Activated CD4-positive, alpha-beta memory T cell treated with anti-CD3 and anti-CD28 coated beads for 36 hours (primary cell): ENCODE data around the gene AGBL4. TPM values are rescaled to one million over a fixed set of nuclear protein-coding genes. Genes with fewer than 3 reads are reported as not detected.

Experiments used
- CTCF ChIA-PET: fragments of 350-600 bp; sonication (Branson Sonifier 250); formaldehyde crosslinking; loops from one replicate; lab custom pipeline; 2021; ENCODE audit warnings: antibody characterized with exemption, inconsistent platforms; lab: Charles Lee
- POLR2A ChIA-PET: fragments of 350-600 bp; sonication (Branson Sonifier 250); formaldehyde crosslinking; loops from one replicate; lab custom pipeline; 2021; ENCODE audit warnings: antibody characterized with exemption; lab: Charles Lee
- DNase-seq: peaks from one replicate; pipeline ENCODE4 v3.0.0-alpha.2; 2020
- H3K27ac Mint-ChIP-seq: one replicate; pipeline ENCODE4 v1.8.0; 2021; ENCODE audit warnings: mixed read lengths
- H3K27me3 Mint-ChIP-seq: one replicate; pipeline ENCODE4 v1.8.0; 2021; ENCODE audit warnings: mixed read lengths
- H3K36me3 Mint-ChIP-seq: one replicate; pipeline ENCODE4 v1.8.0; 2021; ENCODE audit warnings: mixed read lengths
- H3K4me1 Mint-ChIP-seq: one replicate; pipeline ENCODE4 v1.8.0; 2021; ENCODE audit warnings: low read depth, mixed read lengths
- H3K4me3 Mint-ChIP-seq: one replicate; pipeline ENCODE4 v1.8.0; 2021; ENCODE audit warnings: mild to moderate bottlenecking, mixed read lengths
- H3K9me3 Mint-ChIP-seq: one replicate; pipeline ENCODE4 v1.8.0; 2021; ENCODE audit warnings: mixed read lengths
- intact Hi-C: fragments of 100-400 bp; cut with micrococcal nuclease; formaldehyde crosslinking; loops from one replicate; pipeline ENCODE4 v1.15.1; 2023
- total RNA-seq, 2 experiments: library from RNA; stranded (reverse); gene quantifications; one replicate each; pipeline ENCODE4 v1.2.3, GENCODE V29; 2021

AGBL4 gene
- total RNA-seq, 2 experiments from 2014 or later = not detected

- intact Hi-C loops = no loop called here
- H3K9me3 Mint-ChIP-seq = no peaks in the 10 kb centered on the region
- no peaks in the 10 kb centered on the region for H3K4me1 Mint-ChIP-seq
- no peak overlapping the region for H3K4me3 Mint-ChIP-seq
- peaks cover 3% of the 10 kb centered on the region for H3K27me3 Mint-ChIP-seq
- no peak for DNase-seq
- ChIA-PET POLR2A (no interaction called here), CTCF (no interaction called here)
- no peaks in the 10 kb centered on the region for H3K36me3 Mint-ChIP-seq
- no peak overlapping the region for H3K27ac Mint-ChIP-seq
These were observed 1107.4 kb downstream of the AGBL4 start for GRCh38 chr1:48916130-48917069.

- Mint-ChIP-seq H3K4me1 (no peaks in the 10 kb centered on the region), H3K9me3 (no peaks in the 10 kb centered on the region), H3K27me3 (no peaks in the 10 kb centered on the region), H3K36me3 (no peaks in the 10 kb centered on the region), H3K27ac (no peak overlapping the region), H3K4me3 (no peak overlapping the region)
- POLR2A ChIA-PET = no interaction called here
- CTCF ChIA-PET = no interaction called here
- intact Hi-C loops = no loop called here
- DNase-seq = no peak
These were observed 1115.1 kb downstream of the AGBL4 start for GRCh38 chr1:48908606-48909005.

DNA sequence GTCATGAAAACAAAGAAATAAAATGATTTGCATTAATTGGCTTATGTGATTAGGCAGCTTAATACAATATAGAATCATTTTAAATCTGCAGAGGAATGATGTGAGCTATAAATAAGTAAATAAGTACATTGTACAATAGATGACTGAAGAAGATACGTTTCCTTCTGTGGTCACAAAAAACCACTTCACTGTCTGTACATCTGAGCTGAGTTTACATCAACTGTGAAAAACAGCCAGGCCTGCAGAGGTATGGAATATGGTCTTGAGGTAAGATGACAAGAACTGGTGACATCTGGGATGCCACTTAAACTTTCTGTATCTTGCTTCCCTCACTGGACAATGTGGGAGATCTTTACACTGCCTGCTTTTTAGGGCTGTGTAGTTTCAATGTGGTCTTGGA lies 1117.0 kb downstream of the AGBL4 start:
- ChIA-PET CTCF (no interaction called here), POLR2A (no interaction called here)
- Mint-ChIP-seq H3K27me3 (no peaks in the 10 kb centered on the region), H3K36me3 (no peaks in the 10 kb centered on the region), H3K27ac (no peak overlapping the region), H3K4me1 (no peaks in the 10 kb centered on the region), H3K9me3 (no peaks in the 10 kb centered on the region), H3K4me3 (no peak overlapping the region)
- no peak for DNase-seq
- intact Hi-C loops = no loop called here

DNA sequence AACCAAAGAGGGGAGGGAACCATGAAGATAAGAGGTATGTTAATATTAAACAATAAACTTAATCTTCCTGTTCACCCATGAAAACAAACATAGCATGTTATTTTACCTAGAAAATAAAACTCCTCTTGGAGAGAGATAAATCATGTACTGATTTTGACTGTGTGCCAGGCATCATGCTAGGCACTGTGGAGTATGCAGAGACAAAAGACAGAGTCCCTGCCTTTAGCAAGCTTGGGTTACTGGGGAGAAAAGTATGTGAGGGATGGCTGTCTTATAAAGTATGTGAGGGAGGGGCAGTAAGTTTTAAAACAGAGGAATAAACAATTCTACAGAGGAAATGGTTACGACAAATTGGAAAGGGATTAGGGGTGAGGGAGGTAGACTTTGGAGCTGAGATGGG lies 1117.6 kb downstream of the AGBL4 start:
- H3K9me3 Mint-ChIP-seq = no peaks in the 10 kb centered on the region
- no peak for DNase-seq
- H3K4me3 Mint-ChIP-seq = no peak overlapping the region
- no peaks in the 10 kb centered on the region for H3K36me3 Mint-ChIP-seq
- no peak overlapping the region for H3K27ac Mint-ChIP-seq
- POLR2A ChIA-PET = no interaction called here
- CTCF ChIA-PET = no interaction called here
- intact Hi-C loops = no loop called here
- no peaks in the 10 kb centered on the region for H3K27me3 Mint-ChIP-seq
- H3K4me1 Mint-ChIP-seq = no peaks in the 10 kb centered on the region

GRCh38 chr1:48903291-48903690 lies 1120.5 kb downstream of the AGBL4 start:
- DNase-seq = no peak
- H3K4me3 Mint-ChIP-seq = no peak overlapping the region
- no peaks in the 10 kb centered on the region for H3K27me3 Mint-ChIP-seq
- H3K36me3 Mint-ChIP-seq = no peaks in the 10 kb centered on the region
- H3K27ac Mint-ChIP-seq = no peak overlapping the region
- intact Hi-C loops = no loop called here
- H3K9me3 Mint-ChIP-seq = no peaks in the 10 kb centered on the region
- ChIA-PET CTCF (no interaction called here), POLR2A (no interaction called here)
- H3K4me1 Mint-ChIP-seq = no peaks in the 10 kb centered on the region

- Mint-ChIP-seq H3K27ac (no peak overlapping the region), H3K36me3 (no peaks in the 10 kb centered on the region), H3K9me3 (no peaks in the 10 kb centered on the region), H3K27me3 (no peaks in the 10 kb centered on the region), H3K4me3 (no peak overlapping the region), H3K4me1 (no peaks in the 10 kb centered on the region)
- no peak for DNase-seq
- intact Hi-C loops = no loop called here
- POLR2A ChIA-PET = no interaction called here
- CTCF ChIA-PET = no interaction called here
These were observed 1124.9 kb downstream of the AGBL4 start for GRCh38 chr1:48898894-48899293.

- Mint-ChIP-seq H3K4me3 (no peak overlapping the region), H3K27ac (no peak overlapping the region), H3K9me3 (peaks cover 3% of the 10 kb centered on the region), H3K36me3 (no peaks in the 10 kb centered on the region), H3K27me3 (no peaks in the 10 kb centered on the region), H3K4me1 (no peaks in the 10 kb centered on the region)
- ChIA-PET CTCF (no interaction called here), POLR2A (no interaction called here)
- DNase-seq = no peak
- intact Hi-C loops = no loop called here
These were observed 1134.1 kb downstream of the AGBL4 start for GRCh38 chr1:48889615-48890014.

- no peaks in the 10 kb centered on the region for H3K36me3 Mint-ChIP-seq
These were observed 1134.7 kb downstream of the AGBL4 start for GRCh38 chr1:48889082-48889481.

GRCh38 chr1:48887796-48888195 lies 1136.0 kb downstream of the AGBL4 start:
- Mint-ChIP-seq H3K36me3 (no peaks in the 10 kb centered on the region), H3K4me1 (no peaks in the 10 kb centered on the region), H3K9me3 (no peaks in the 10 kb centered on the region), H3K27me3 (no peaks in the 10 kb centered on the region), H3K27ac (no peak overlapping the region), H3K4me3 (no peak overlapping the region)
- CTCF ChIA-PET = no interaction called here
- intact Hi-C loops = no loop called here
- no peak for DNase-seq
- POLR2A ChIA-PET = no interaction called here

More at GRCh38 chr1:48889082-48889481, 1134.7 kb downstream of the AGBL4 start:
- intact Hi-C loops = no loop called here
- H3K4me1 Mint-ChIP-seq = no peaks in the 10 kb centered on the region
- ChIA-PET POLR2A (no interaction called here), CTCF (no interaction called here)
- H3K4me3 Mint-ChIP-seq = no peak overlapping the region
- H3K27me3 Mint-ChIP-seq = no peaks in the 10 kb centered on the region
- no peak for DNase-seq
- H3K9me3 Mint-ChIP-seq = peaks cover 3% of the 10 kb centered on the region
- no peak overlapping the region for H3K27ac Mint-ChIP-seq

DNA sequence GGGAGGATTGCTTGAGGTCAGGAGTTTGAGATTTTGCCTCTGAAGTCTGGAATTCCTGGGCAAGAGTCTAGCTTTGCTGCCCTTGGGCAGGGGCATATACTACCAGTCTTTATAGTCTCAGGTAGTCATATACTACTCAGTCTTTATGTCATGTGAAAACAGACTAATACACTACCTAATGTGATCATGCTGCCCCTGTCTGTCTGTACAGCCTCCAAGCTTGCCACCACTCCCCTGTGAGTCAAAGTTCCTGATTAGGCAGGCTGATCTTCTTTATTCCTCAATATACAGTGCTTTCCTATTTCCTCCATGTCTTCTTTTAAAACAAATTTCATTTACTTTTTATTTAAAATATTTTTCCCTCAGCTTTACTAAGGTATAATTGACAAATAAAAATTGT lies 1141.7 kb downstream of the AGBL4 start:
- Mint-ChIP-seq H3K9me3 (no peaks in the 10 kb centered on the region), H3K27ac (no peak overlapping the region), H3K4me1 (no peaks in the 10 kb centered on the region), H3K4me3 (no peak overlapping the region), H3K27me3 (no peaks in the 10 kb centered on the region), H3K36me3 (no peaks in the 10 kb centered on the region)
- CTCF ChIA-PET = interaction anchor here (0.7 kb wide), 1 partner anchor 1455 kb away, joined by 3 read pairs; no protein-coding TSS in a partner anchor
- intact Hi-C loops = no loop called here
- POLR2A ChIA-PET = no interaction called here
- no peak for DNase-seq

- Mint-ChIP-seq H3K36me3 (no peaks in the 10 kb centered on the region), H3K4me3 (no peak overlapping the region), H3K9me3 (no peaks in the 10 kb centered on the region), H3K4me1 (no peaks in the 10 kb centered on the region), H3K27me3 (peaks cover 1% of the 10 kb centered on the region), H3K27ac (no peak overlapping the region)
- ChIA-PET POLR2A (no interaction called here), CTCF (no interaction called here)
- no peak for DNase-seq
- intact Hi-C loops = no loop called here
These were observed 1145.4 kb downstream of the AGBL4 start for GRCh38 chr1:48878191-48878940.

- peaks cover 1% of the 10 kb centered on the region for H3K27me3 Mint-ChIP-seq
- DNase-seq = no peak
- CTCF ChIA-PET = no interaction called here
- no peaks in the 10 kb centered on the region for H3K9me3 Mint-ChIP-seq
- POLR2A ChIA-PET = no interaction called here
- no peaks in the 10 kb centered on the region for H3K4me1 Mint-ChIP-seq
- H3K4me3 Mint-ChIP-seq = no peak overlapping the region
- intact Hi-C loops = no loop called here
- no peak overlapping the region for H3K27ac Mint-ChIP-seq
- no peaks in the 10 kb centered on the region for H3K36me3 Mint-ChIP-seq
These were observed 1147.4 kb downstream of the AGBL4 start for GRCh38 chr1:48876330-48876785.
